MG63 (cell line): ENCODE data around the gene SLAIN2. TPM values are rescaled to one million over a fixed set of nuclear protein-coding genes. Genes with fewer than 3 reads are reported as not detected.

Experiments
- DNase-seq: peaks from one replicate; pipeline ENCODE4 v3.0.0-alpha.2; 2020
- H3K27me3 ChIP-seq: fragments of 250-450 bp; sonication (Bioruptor Pico); 2 replicates; pipeline ENCODE4 v1.5.1; 2020; ENCODE audit warnings: mild to moderate bottlenecking, moderate library complexity
- H3K36me3 ChIP-seq: fragments of 250-450 bp; sonication (Bioruptor Pico); 2 replicates; pipeline ENCODE4 v1.5.1; 2020; ENCODE audit warnings: mild to moderate bottlenecking, moderate library complexity
- H3K4me3 ChIP-seq: fragments of 250-450 bp; sonication (Bioruptor Pico); 2 replicates; pipeline ENCODE4 v1.5.1; 2020; ENCODE audit warnings: mild to moderate bottlenecking, moderate library complexity
- H3K9me3 ChIP-seq: fragments of 250-450 bp; sonication (Bioruptor Pico); 2 replicates; pipeline ENCODE4 v1.5.1; 2020; ENCODE audit warnings: mild to moderate bottlenecking, moderate library complexity
- total RNA-seq: library from RNA; depleted of rRNA; stranded (reverse); fragments of >200 nt; shearing (Covaris generic); gene quantifications from 2 replicates; pipeline ENCODE4 v1.2.3, GENCODE V29; 2014; ENCODE audit warnings: low replicate concordance

The SLAIN2 gene
- total RNA-seq, 1 experiment from 2014 or later = 18.2 TPM

DNA sequence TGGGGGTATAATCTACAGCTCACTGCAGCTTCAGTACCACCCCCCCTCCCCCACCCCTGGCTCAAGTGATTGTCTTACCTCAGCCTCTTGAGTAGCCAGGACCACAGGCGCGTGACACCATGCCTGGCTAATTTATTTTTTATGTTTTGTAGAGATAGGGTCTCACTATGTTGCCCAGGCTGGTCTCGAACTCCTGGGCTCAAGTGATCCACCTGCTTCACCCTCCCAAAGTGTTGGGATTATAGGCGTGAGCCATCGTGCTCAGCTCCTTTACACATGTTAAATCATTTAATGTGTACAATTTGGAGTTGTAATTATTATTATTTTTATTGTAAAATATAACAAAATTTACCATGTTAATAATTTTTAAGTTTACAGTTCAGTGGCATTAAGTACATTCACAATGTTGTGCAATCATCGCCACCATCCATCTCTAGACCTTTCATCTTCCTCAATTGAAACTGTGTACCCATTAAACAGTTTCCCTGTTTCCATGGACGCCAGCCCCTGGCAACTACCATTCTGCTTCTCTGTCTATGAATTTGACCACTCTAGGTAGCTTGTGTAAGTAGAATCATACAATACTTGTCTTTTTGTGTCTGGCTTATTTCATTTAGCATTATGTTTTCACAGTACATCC lies 6.1 kb downstream of the SLAIN2 start:
- Histone ChIP-seq H3K27me3 (no peaks in the 10 kb centered on the region), H3K4me3 (no peak overlapping the region), H3K9me3 (no peaks in the 10 kb centered on the region), H3K36me3 (no peaks in the 10 kb centered on the region)
- no peak for DNase-seq

DNA sequence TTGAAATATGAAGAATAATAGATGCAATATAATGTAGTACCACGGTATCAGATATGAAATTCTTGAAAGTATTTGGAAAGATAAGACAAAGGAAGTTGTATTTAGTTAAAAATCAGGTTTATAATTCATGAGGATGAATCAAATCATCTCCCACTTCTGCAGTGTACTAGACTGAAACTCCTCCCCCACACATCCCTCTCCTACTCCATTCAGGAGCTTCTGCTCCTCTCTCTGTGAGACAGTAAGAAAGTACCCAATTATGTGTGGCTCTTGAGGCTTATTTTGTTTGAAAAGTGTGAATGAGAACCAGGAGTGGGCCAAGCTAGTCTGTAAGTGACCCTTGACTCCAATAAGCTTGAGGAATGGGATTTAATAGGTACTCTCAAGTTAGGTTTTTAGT lies 9.5 kb downstream of the SLAIN2 start:
- Histone ChIP-seq H3K36me3 (no peaks in the 10 kb centered on the region), H3K27me3 (no peaks in the 10 kb centered on the region), H3K4me3 (no peak overlapping the region), H3K9me3 (no peaks in the 10 kb centered on the region)
- no peak for DNase-seq

DNA sequence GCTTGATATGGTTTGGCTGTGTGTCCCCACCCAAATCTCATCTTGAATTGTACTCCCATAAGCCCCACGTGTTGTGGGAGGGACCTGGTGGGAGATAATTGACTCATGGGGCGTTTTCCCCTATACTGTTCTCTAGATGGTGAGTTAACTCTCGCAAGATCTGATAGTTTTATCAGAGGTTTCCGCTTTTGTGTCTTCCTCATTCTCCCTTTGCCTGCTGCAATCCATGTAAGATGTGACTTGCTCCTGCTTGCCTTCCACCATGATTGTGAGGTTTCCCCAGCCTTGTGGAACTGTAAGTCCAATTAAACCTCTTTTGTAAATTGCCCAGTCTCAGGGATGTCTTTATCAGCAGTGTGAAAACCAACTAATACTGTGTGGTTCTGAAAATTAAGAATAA lies 11.5 kb downstream of the SLAIN2 start:
- Histone ChIP-seq H3K9me3 (no peaks in the 10 kb centered on the region), H3K27me3 (no peaks in the 10 kb centered on the region), H3K4me3 (no peak overlapping the region), H3K36me3 (no peaks in the 10 kb centered on the region)
- no peak for DNase-seq

DNA sequence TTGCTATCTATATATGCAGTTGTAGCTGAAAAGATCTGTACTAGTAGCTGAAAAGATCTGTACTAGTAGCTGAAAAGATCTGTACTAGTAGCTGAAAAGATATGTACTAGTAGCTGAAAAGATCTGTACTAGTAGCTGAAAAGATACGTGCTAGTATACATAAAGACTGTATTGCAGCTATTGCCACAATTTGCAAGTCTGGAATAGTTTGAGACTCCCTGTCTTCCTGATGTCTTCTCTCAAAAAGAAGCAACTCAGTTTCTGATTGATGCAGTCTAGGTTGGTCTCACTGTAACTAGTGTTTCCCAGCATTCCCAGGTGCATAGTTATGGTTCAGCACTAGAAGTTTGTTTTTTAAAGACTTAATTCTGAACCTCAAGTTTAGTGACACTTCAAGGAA lies 15.0 kb downstream of the SLAIN2 start:
- no peak overlapping the region for H3K4me3 ChIP-seq
- no peaks in the 10 kb centered on the region for H3K9me3 ChIP-seq
- no peak for DNase-seq
- H3K36me3 ChIP-seq = no peaks in the 10 kb centered on the region
- H3K27me3 ChIP-seq = no peaks in the 10 kb centered on the region

DNA sequence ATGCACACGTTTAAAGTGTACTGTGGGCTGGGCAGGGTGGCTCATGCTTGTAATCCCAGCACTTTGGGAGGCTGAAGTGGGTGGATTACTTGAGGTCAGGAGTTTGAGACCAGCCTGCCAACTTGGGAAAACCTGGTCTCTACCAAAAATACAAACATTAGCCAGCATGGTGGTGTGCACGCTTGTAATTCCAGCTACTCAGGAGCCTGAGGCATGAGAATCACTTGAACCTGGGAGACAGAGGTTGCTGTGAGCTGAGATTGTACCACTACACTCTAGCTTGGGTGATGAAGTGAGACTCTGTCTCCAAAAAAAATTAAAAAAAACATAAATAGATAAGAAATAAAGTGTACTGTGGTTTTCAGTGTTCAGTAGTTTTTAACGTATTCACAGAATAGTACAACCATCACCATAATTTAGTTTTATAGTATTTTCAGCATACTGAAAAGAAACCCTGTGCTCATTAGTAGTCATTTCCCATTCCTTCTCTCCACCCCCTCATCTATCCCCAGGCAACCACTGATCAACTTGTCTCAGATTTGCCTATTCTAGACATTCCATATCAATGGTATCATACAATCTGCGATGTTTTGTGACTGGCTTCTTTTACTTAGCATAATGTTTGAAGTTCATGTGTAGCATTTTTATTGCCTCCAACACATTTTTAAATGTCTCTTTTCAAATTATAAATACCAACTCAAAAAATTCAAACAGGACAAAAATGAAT lies 19.1 kb downstream of the SLAIN2 start:
- H3K27me3 ChIP-seq = no peaks in the 10 kb centered on the region
- H3K9me3 ChIP-seq = no peaks in the 10 kb centered on the region
- no peak overlapping the region for H3K4me3 ChIP-seq
- no peaks in the 10 kb centered on the region for H3K36me3 ChIP-seq
- peak; percentile 4 for DNase-seq

DNA sequence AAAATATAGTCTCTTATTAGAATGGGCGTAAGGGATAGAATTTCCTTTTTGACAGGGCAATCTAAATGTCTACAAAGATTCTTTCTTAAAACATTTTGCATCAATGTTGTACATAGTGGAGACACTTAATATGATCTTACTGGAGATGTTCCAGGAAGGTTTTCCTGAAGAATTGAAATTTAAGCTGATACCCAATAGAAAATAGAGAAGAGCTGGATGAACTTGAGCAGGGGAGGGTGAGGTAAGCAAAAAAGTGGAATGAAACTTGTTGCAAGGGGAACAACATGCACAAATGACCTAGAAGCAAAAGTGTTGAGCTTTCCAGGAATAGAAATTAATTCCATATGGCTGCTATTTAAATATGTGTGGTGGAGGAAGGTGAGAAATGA lies 19.7 kb downstream of the SLAIN2 start:
- Histone ChIP-seq H3K9me3 (no peaks in the 10 kb centered on the region), H3K27me3 (no peaks in the 10 kb centered on the region), H3K4me3 (no peak overlapping the region), H3K36me3 (no peaks in the 10 kb centered on the region)
- DNase-seq = no peak

DNA sequence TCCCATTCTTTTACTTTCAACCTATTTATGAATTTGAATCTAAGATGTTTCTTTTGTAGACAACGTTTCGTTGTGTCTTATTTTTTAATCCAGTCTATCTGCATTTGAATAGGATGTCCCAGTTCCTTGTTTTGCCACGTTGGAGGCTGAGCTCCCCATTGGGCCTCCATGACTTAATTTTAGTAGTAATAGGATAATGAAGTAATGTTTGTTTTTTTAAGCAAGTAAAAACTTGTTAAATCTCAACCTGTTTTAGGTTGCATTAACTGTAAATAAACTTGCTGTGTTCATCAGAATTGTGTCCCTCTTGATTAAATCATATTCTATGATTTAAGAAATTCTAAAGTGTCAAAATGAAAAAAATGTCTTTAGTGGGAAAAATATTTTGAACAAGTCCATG lies 25.3 kb downstream of the SLAIN2 start:
- H3K27me3 ChIP-seq = no peaks in the 10 kb centered on the region
- H3K4me3 ChIP-seq = no peak overlapping the region
- H3K36me3 ChIP-seq = no peaks in the 10 kb centered on the region
- H3K9me3 ChIP-seq = no peaks in the 10 kb centered on the region
- no peak for DNase-seq

DNA sequence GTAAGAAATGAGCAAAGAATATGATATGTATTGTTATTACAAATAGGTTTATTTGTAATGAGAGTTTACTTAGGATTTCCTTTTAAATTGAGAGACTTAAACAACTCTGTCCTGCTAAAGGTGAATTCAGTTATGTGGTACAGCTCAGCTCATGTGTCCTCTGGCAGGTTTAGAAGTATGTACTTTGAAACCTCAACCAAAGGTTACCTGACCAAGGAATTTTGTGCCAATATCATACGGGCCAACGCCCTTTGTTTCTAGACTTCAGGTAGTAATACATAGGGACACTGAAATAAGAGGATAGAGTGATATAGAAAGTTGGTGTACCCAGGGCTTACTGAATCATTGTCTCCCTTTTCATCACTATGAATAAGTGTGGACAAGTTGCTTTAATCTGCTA lies 25.7 kb downstream of the SLAIN2 start:
- no peak for DNase-seq
- Histone ChIP-seq H3K4me3 (no peak overlapping the region), H3K9me3 (no peaks in the 10 kb centered on the region), H3K27me3 (no peaks in the 10 kb centered on the region), H3K36me3 (no peaks in the 10 kb centered on the region)

DNA sequence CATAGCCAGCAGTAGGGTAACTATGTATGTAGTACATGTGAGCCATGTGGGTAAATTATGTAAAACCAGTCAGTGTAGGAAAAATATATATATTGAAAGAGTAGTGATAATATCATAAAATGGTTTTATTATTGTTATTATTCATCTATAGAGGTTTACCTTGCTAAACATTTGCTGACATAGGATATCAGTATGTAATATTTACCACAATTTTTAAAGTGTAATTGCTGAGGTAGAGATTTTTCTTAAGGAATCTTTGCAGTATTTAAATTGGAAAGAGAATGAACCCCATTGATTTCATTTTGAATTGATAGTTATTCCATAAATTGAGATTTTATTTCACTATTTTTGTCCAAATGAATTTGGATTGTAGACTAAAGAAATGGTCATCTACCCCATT lies 27.1 kb downstream of the SLAIN2 start:
- no peak for DNase-seq
- Histone ChIP-seq H3K9me3 (no peaks in the 10 kb centered on the region), H3K36me3 (no peaks in the 10 kb centered on the region), H3K4me3 (no peak overlapping the region), H3K27me3 (no peaks in the 10 kb centered on the region)

DNA sequence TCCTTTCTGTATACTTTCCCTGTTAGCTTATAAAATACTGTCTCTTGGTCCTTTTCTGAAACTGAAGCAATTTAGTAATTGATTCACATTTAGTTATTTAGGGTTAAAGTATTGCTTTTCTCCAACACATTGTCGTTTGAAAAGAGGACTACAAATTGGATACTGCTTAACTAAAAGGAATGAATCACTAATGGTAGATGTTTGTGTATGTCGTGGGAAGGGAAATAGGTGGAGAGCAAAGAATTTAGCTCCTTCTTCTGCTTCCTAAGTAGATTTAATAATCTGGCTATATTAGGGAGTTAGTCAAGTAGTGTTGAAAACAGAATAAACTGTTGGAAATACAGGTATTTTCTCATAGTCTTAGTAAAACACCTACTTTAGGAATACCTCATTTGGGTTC lies 27.9 kb downstream of the SLAIN2 start:
- Histone ChIP-seq H3K9me3 (no peaks in the 10 kb centered on the region), H3K4me3 (no peak overlapping the region), H3K36me3 (no peaks in the 10 kb centered on the region), H3K27me3 (no peaks in the 10 kb centered on the region)
- DNase-seq = no peak

DNA sequence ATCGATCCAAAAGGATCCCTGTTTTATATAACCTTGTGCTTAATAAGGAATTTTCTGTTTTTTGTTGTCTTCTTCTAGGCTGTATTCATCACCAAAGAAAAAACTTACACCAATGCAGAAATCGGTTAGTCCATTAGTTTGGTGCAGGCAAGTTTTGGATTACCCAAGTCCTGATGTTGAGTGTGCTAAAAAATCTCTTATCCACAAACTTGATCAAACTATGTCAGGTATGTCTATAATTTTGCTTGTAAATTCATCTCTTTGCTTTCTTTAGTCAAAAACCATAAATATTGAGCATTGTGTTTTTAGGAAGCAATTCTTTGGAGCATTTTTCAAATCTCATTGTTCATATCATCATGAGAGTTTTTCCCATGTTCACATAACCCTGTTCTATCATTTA lies 28.4 kb downstream of the SLAIN2 start:
- no peak overlapping the region for H3K4me3 ChIP-seq
- H3K9me3 ChIP-seq = no peaks in the 10 kb centered on the region
- DNase-seq = no peak
- H3K36me3 ChIP-seq = no peaks in the 10 kb centered on the region
- no peaks in the 10 kb centered on the region for H3K27me3 ChIP-seq

DNA sequence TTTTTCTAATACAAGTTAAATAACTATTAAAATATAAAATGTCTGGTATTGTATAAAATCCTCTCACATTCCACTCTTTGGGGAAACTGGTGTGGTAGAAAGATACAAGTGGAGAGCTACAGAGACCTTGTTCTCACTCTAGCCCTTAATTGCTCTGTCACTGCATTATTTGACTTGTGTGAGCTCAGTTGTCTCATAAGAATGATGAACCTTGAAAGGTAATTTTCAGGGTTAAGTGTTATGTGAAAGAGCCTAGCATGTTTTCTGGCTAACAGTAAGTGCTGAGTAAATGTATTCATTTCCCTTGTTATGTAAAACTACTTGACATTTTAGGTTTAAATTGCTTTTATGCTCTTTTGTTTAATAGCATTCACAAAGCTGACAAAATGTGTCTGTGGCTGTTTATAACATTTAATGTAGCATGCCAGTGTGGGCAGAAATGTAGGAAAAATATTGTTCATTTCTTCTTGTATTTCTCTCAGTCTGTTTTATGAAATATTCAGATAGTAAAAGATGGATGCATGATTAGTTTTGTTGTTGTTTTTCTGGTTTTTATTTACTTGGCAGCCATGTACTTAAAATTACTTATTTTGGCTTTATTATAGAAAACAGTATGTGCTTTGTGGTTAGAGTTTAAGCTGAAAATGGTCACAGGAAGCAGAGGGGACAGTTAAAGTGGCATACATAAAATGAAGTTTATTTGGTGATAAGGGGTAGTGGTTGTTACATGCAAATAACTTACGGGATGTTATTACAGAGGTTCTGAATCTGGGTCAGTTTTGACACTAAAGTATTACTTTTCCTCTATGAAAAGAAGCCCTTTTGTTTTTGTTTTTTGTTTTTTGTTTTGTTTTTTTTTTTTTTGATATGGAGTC lies 29.2 kb downstream of the SLAIN2 start:
- H3K4me3 ChIP-seq = no peak overlapping the region
- H3K27me3 ChIP-seq = no peaks in the 10 kb centered on the region
- no peaks in the 10 kb centered on the region for H3K36me3 ChIP-seq
- no peaks in the 10 kb centered on the region for H3K9me3 ChIP-seq
- no peak for DNase-seq

DNA sequence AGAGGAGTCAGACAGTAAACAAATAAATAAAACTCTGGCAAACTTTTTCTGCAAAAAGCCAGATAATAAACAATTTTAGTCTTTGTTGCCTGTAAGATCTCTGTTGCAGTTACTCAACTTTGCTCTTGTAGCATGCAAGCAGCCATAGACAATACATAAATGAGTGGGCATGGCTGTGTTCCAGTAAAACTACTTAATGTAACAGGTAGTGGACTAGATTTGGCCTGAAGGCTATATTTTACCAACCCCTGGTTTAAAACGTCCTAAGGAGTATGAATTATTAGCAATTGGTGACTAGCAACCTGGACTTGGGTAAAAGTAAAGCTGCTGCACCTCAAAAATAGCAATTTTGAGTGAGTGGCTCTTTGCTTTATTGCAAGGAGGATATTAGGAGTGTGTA lies 30.9 kb downstream of the SLAIN2 start:
- DNase-seq = no peak
- Histone ChIP-seq H3K4me3 (no peak overlapping the region), H3K9me3 (no peaks in the 10 kb centered on the region), H3K27me3 (no peaks in the 10 kb centered on the region), H3K36me3 (no peaks in the 10 kb centered on the region)

DNA sequence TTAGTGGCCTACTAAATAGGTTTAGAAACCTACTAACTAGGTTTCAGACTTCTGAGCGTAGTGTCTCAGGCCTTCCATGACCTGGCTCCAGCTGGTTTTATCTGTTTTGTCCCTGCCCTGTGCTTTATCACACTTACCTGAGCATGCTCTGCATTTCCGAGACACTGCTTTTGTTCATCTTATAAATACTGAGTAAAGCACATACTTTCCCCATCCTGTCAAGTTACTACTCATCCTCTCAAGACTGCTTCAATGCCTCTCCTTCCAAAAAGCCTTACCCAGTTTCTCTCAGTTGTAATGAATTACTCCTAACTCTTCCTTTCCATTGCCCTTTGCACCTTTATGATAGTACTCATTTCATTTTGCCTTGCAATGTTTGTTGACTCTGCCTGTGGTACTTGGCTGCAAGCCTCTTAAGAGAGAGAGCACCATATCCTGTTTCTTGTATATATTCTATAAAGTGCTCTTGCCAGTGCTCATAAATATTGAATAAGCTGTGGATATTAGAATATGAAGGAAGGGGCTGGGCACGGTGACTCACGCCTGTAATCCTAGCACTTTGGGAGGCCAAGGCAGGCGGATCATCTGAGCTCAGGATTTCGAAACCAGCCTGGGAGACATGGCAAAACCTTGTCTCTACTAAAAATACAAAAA lies 34.4 kb downstream of the SLAIN2 start:
- H3K9me3 ChIP-seq = no peaks in the 10 kb centered on the region
- H3K27me3 ChIP-seq = no peaks in the 10 kb centered on the region
- H3K36me3 ChIP-seq = no peaks in the 10 kb centered on the region
- no peak overlapping the region for H3K4me3 ChIP-seq
- DNase-seq = peak; percentile 89

DNA sequence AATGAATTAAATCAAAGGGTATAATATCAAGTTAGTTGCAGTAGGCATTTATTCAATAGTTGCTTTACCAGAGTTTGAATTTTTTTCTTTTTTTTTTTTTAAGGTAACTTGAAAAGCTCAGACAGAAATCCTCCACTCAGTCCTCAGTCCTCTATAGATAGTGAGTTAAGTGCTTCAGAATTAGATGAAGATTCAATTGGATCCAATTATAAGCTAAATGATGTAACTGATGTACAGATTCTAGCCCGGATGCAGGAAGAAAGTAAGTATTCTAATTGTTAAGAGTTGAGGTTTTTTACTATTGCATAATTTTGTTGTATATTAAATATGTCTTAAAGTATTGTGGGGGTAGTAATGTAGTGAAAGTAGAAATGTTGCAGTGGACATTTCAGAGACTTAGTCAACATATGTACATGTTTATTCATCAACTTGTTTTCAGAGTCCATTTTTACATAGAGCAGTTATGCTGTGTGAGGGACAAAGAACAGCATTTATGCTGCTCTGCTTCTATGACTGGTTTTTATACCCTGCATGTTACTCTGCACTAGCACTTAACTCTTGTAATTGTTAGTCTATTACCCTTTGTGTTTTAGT lies 38.4 kb downstream of the SLAIN2 start:
- Histone ChIP-seq H3K36me3 (peaks cover 3% of the 10 kb centered on the region; the same call in 1 of the 2 replicates), H3K4me3 (no peak overlapping the region), H3K27me3 (no peaks in the 10 kb centered on the region), H3K9me3 (no peaks in the 10 kb centered on the region)
- DNase-seq = no peak

DNA sequence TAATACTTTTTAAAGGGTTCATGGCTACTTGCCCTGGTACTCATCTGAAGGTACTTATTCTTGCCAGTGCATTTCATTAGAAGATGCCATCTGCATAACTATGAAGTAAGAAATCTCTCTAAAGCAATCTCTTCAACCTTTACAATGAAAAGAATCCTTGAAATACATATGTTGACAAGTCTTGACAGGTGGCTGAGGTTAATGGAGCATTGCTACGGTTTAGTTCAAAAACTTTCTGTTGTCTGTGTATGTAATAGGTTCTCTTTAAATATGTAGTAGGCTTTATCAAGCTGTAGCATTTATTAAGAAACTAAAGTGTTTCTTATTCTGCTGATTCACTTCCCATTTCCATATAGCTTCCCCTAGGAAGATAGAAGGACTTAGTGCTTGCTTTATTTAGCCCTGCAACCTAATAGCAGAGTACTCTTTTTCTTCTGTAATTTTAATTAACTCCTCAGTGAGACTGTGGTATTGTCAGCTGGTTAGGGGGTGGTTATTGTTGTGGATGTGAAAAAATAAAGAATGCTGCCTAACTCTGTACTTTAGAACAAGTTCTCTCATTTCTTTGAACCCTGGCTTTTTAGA lies 39.3 kb downstream of the SLAIN2 start:
- H3K36me3 ChIP-seq = peaks cover 3% of the 10 kb centered on the region; the same call in 1 of the 2 replicates
- no peak for DNase-seq
- H3K9me3 ChIP-seq = no peaks in the 10 kb centered on the region
- no peak overlapping the region for H3K4me3 ChIP-seq
- H3K27me3 ChIP-seq = no peaks in the 10 kb centered on the region
